ENCODE data around the gene CDS2.

GRCh38 chr20:5197270-5197827, 70.5 kb downstream of the CDS2 start:
- TF ChIP-seq EZH2phosphoT487 (IDR thresholded peaks at IDR 0.05; ENCODE audit: borderline replicate concordance, low read length) (no peak), CTCF (conservative IDR thresholded peaks at IDR 0.05; ENCODE audit: low read depth, low read length) (no peak)
